Frontal cortex (tissue), 4 donors: ENCODE measurements around the gene GGA1. TPM values are rescaled to one million over a fixed set of nuclear protein-coding genes. Genes with fewer than 3 reads are reported as not detected.
"Not testable (repeated sequence)": the region's sequence is repeated elsewhere in the genome, so short reads cannot be mapped to it uniquely, and the experiment has no call there.

Source experiments
- DNase-seq, 2 donors: peaks; one replicate each; pipeline ENCODE4 v3.0.0; 2012; ENCODE audit warnings: low spot score in 2 of 2
- FAIRE-seq: peaks from 2 replicates; lab custom pipeline; 2012; peaks lifted over from hg19 to GRCh38; lab: Jason Lieb, UNC
- total RNA-seq: library from RNA; depleted of rRNA; stranded (reverse); fragments of >200 nt; gene quantifications from one replicate; pipeline ENCODE4 v1.2.3, GENCODE V29; 2014
- donor health status: control.
- donor health status: control.
- donor health status: control.

Gene GGA1
- total RNA-seq, 1 donor from 2014 or later = 34.2 TPM

- no peak for FAIRE-seq
- no peak for DNase-seq
Measured at GRCh38 chr22:37639771-37640590, 31.3 kb downstream of the GGA1 start.

- no peak for DNase-seq
- FAIRE-seq = no peak
Measured at GRCh38 chr22:37640591-37641560, 32.2 kb downstream of the GGA1 start.

- DNase-seq = no peak
- no peak for FAIRE-seq
Measured at GRCh38 chr22:37641561-37641949, 32.9 kb downstream of the GGA1 start.

GRCh38 chr22:37643225-37643847 is 34.7 kb downstream of the GGA1 start:
- FAIRE-seq (no peak), DNase-seq (peak; percentile 82 to 91)

GRCh38 chr22:37647317-37647716 is 38.7 kb downstream of the GGA1 start:
- no peak for FAIRE-seq

GRCh38 chr22:37647928-37648327 is 39.3 kb downstream of the GGA1 start:
- DNase-seq = no peak

More at GRCh38 chr22:37647317-37647716, 38.7 kb downstream of the GGA1 start:
- DNase-seq = no peak

GRCh38 chr22:37650463-37651136 is 42.0 kb downstream of the GGA1 start:
- DNase-seq (no peak), FAIRE-seq (no peak)

More at GRCh38 chr22:37647928-37648327, 39.3 kb downstream of the GGA1 start:
- no peak for FAIRE-seq

- no peak for FAIRE-seq
- no peak for DNase-seq
Measured at GRCh38 chr22:37654563-37655251, 46.1 kb downstream of the GGA1 start.

GRCh38 chr22:37655252-37655563 is 46.6 kb downstream of the GGA1 start:
- no peak for FAIRE-seq
- DNase-seq = no peak

GRCh38 chr22:37656583-37656982 is 47.9 kb downstream of the GGA1 start:
- not testable (repeated sequence) for FAIRE-seq, DNase-seq

GRCh38 chr22:37657590-37658132 is 49.0 kb downstream of the GGA1 start:
- DNase-seq (no peak), FAIRE-seq (no peak)

GRCh38 chr22:37658133-37659065 is 49.8 kb downstream of the GGA1 start, which contains the start of gene PDXP:
TSS of gene PDXP (plus strand) at chr22:37658723. CDS start at chr22:37658783, 60 bp downstream.
- peak; percentile 99 for DNase-seq
- FAIRE-seq = peak; percentile 93

- FAIRE-seq = no peak
Measured at GRCh38 chr22:37659066-37659896, 50.6 kb downstream of the GGA1 start.

GRCh38 chr22:37659897-37660708 is 51.5 kb downstream of the GGA1 start:
- DNase-seq (no peak), FAIRE-seq (no peak)

More at GRCh38 chr22:37659066-37659896, 50.6 kb downstream of the GGA1 start:
- no peak for DNase-seq

GRCh38 chr22:37660709-37661045 is 52.0 kb downstream of the GGA1 start:
- no peak for FAIRE-seq
- no peak for DNase-seq
